AG09309 (cell line): ENCODE data around the gene KRTAP2-1.

Experiments used
- DNase-seq: peaks from one replicate; pipeline ENCODE4 v3.0.0-alpha.2; 2010; ENCODE audit warnings: low read depth
- H3K4me3 ChIP-seq: 2 replicates; pipeline ENCODE4 v1.5.1; 2011; ENCODE audit warnings: mild to moderate bottlenecking, low read depth, low read length, moderate library complexity; ENCODE audit not compliant: control insufficient read depth
- TF ChIP-seq, protein P1 (sequence below): IDR thresholded peaks from 2 replicates; pipeline ENCODE4 v1.5.1; 2011; ENCODE audit warnings: mild to moderate bottlenecking, low read depth, low read length, inconsistent platforms; ENCODE audit not compliant: insufficient read depth, control insufficient read depth; ENCODE audit errors: missing control alignments

The KRTAP2-1 gene

GRCh38 chr17:41029633-41030245 is 17.4 kb downstream of the KRTAP2-1 start, which contains the start of gene KRTAP1-4:
Gene KRTAP1-4 (minus strand): TSS chr17:41030195. CDS start chr17:41030078, 117 bp downstream.
- TF ChIP-seq, protein P1, sequence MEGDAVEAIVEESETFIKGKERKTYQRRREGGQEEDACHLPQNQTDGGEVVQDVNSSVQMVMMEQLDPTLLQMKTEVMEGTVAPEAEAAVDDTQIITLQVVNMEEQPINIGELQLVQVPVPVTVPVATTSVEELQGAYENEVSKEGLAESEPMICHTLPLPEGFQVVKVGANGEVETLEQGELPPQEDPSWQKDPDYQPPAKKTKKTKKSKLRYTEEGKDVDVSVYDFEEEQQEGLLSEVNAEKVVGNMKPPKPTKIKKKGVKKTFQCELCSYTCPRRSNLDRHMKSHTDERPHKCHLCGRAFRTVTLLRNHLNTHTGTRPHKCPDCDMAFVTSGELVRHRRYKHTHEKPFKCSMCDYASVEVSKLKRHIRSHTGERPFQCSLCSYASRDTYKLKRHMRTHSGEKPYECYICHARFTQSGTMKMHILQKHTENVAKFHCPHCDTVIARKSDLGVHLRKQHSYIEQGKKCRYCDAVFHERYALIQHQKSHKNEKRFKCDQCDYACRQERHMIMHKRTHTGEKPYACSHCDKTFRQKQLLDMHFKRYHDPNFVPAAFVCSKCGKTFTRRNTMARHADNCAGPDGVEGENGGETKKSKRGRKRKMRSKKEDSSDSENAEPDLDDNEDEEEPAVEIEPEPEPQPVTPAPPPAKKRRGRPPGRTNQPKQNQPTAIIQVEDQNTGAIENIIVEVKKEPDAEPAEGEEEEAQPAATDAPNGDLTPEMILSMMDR, result no peak
- no peak within 1 kb of the TSS for H3K4me3 ChIP-seq
- no peak for DNase-seq

DNA sequence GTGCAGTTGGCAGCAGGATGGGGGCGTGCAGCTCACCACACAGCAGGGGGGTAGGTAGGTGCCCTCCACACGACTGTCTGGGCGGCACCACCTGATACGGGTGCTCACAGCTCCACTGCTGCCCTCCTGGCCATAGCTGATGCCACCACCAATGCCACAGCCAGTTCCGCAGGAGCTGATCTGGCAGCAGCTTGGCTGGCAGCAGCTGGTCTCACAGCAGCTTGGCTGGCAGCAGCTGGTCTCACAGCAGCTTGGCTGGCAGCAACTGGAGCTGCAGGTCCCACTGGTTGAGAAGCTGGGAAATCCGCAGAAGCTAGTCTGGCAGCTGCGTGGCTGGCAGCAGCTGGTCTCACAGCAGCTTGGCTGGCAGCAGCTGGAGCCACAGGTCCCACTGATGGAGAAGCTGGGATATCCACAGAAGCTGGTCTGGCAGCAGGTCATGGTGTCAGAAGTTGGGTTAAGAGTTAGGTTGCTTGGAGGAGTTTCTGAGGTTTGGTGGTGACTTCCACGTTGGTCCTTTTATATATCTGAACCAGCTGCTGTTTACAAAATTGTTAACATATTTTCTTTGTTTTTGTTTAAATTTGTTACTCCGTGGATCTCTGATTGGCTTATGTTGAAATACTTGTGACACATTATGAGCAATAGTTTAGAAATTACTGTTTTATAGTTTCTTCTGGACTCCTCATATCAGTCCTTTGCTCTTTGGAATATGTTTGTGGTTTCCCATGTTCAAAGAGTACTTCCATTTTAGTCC is 20.2 kb downstream of the KRTAP2-1 start, which contains the start of gene KRTAP1-5:
Gene KRTAP1-5 (minus strand): TSS at position 494 of the 757 bp plus-strand sequence. CDS start 53 bp downstream, at position 441.
- peak within 1 kb of the TSS; percentile 22 for H3K4me3 ChIP-seq
- TF ChIP-seq, protein P1, result no peak
- peak; percentile 94 for DNase-seq

GRCh38 chr17:41024697-41025096 is 22.4 kb downstream of the KRTAP2-1 start:
- TF ChIP-seq, protein P1, result no peak
- no peak overlapping the region for H3K4me3 ChIP-seq
- DNase-seq, result no peak

GRCh38 chr17:41020336-41020735 is 26.8 kb downstream of the KRTAP2-1 start:
- no peak for DNase-seq
- TF ChIP-seq, protein P1, result no peak

DNA sequence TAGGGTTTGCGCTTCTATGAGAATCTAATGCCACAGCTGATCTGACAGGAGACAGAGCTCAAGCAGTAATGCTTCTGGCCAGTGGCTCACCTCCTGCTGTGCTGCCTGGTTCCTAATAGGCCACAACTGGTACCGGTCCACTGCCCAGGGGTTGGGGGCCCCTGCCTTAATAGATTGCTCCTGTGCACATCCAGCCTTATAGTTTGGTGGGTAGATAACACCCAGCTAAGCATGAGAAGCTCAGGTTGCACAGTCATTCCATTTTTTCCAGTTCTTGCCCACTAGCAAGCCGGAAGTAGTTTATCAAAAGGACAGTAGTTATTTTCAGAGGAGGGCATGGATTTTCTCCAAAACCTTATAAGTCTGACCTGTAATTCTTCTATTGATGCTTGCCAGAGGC is 27.7 kb downstream of the KRTAP2-1 start:
- no peak for DNase-seq
- TF ChIP-seq, protein P1, result no peak
- H3K4me3 ChIP-seq, result no peak overlapping the region

More at GRCh38 chr17:41020336-41020735, 26.8 kb downstream of the KRTAP2-1 start:
- H3K4me3 ChIP-seq, result no peak overlapping the region

GRCh38 chr17:41018541-41018940 is 28.6 kb downstream of the KRTAP2-1 start:
- TF ChIP-seq, protein P1, result no peak
- DNase-seq, result no peak
- no peak overlapping the region for H3K4me3 ChIP-seq
